Upper lobe of left lung (tissue), 6 donors: ENCODE measurements around the gene MYO3B. TPM values are rescaled to one million over a fixed set of nuclear protein-coding genes. Genes with fewer than 3 reads are reported as not detected.
A peak's percentile ranks its signal among the peaks of the same experiment; 100 is the strongest.

ENCODE experiments used
- ATAC-seq, 2 donors: fragments of 200-7000 bp; cut with Tn5 transposase; one replicate each; pipeline ENCODE4 v1.9.1; 2022; ENCODE audit warnings: mild to moderate bottlenecking in 2 of 2, moderate library complexity in 2 of 2; ENCODE audit not compliant: low FRiP score in 2 of 2
- DNase-seq, 2 donors: peaks; one replicate each; pipeline ENCODE4 v3.0.0-alpha.2; 2019 to 2020
- H3K27ac ChIP-seq, 4 donors: fragments of 200-600 bp; sonication (generic); one replicate each; pipeline ENCODE4 v1.5.1; 2016 to 2019
- H3K27me3 ChIP-seq, 4 donors: fragments of 200-600 bp; sonication (generic); one replicate each; pipeline ENCODE4 v1.5.1; 2017 to 2019
- H3K36me3 ChIP-seq, 4 donors: fragments of 200-600 bp; sonication (generic); one replicate each; pipeline ENCODE4 v1.5.1; 2016 to 2019
- H3K4me1 ChIP-seq, 4 donors: fragments of 200-600 bp; sonication (generic); one replicate each; pipeline ENCODE4 v1.5.1; 2018 to 2019
- H3K4me3 ChIP-seq, 4 donors: fragments of 200-600 bp; sonication (generic); one replicate each; pipeline ENCODE4 v1.5.1; 2017 to 2019; ENCODE audit warnings: mild to moderate bottlenecking in 2 of 4, moderate library complexity in 1 of 4
- H3K9me3 ChIP-seq, 4 donors: fragments of 200-600 bp; sonication (generic); one replicate each; pipeline ENCODE4 v1.5.1; 2018 to 2019
- CTCF ChIP-seq, 6 experiments: fragments of 450-650 bp in 4 of 6; fragments of 200-600 bp in 2 of 6; sonication (generic) in 2 of 6; IDR thresholded peaks; one replicate each; pipeline ENCODE4 v1.5.1; 2016 to 2019; ENCODE audit warnings: antibody characterized with exemption in 6 of 6
- EP300 ChIP-seq, 4 donors: sonication (generic); formaldehyde crosslinking; IDR thresholded peaks; one replicate each; pipeline ENCODE4 v1.5.1; 2017; ENCODE audit warnings: antibody characterized with exemption in 4 of 4, control low read depth in 2 of 4
- POLR2A ChIP-seq, 4 donors: fragments of 450-650 bp; IDR thresholded peaks; one replicate each; pipeline ENCODE4 v1.5.1; 2016 to 2017; ENCODE audit warnings: antibody characterized with exemption in 4 of 4, mild to moderate bottlenecking in 2 of 4
- POLR2AphosphoS5 ChIP-seq, 2 donors: sonication (generic); formaldehyde crosslinking; IDR thresholded peaks; one replicate each; pipeline ENCODE4 v1.5.1; 2017; ENCODE audit warnings: antibody characterized with exemption in 2 of 2
- WGBS, 2 donors: methylation state at CpG; one replicate each; pipeline ENCODE4 v1.1.5; 2017 to 2018; 5-methylcytosine and 5-hydroxymethylcytosine counted together
- total RNA-seq, 6 donors: library from RNA; depleted of rRNA in 4 of 6; stranded (reverse); fragments of >200 nt in 4 of 6; gene quantifications; one replicate each; pipeline versions ENCODE4 v1.1.0 to v1.2.1, GENCODE V29; 2016 to 2021
- donor health status: DM: no; HTN: no; CAD: no; lungs with moderate emphysema.
- donor health status: DM: no; HTN: yes; CAD: no; lungs with severe emphysema.

MYO3B gene
- total RNA-seq, 6 donors from 2014 or later: 0.09 to 0.20 (median 0.13) TPM; not detected in 3

GRCh38 chr2:170359466-170359865, 181.5 kb downstream of the MYO3B start:
- no peak for ATAC-seq
- Histone ChIP-seq H3K9me3 (no peaks in the 10 kb centered on the region), H3K4me1 (no peaks in the 10 kb centered on the region), H3K36me3 (no peaks in the 10 kb centered on the region), H3K27me3 (no peaks in the 10 kb centered on the region), H3K27ac (no peak overlapping the region), H3K4me3 (no peak overlapping the region)
- no peak for DNase-seq
- no peak for TF ChIP-seq EP300 (IDR thresholded peaks at IDR 0.05)
- TF ChIP-seq POLR2A (IDR thresholded peaks at IDR 0.05): no peak
- no peak for TF ChIP-seq CTCF (IDR thresholded peaks at IDR 0.05)
- no peak for TF ChIP-seq POLR2AphosphoS5 (IDR thresholded peaks at IDR 0.05)
- WGBS, 2 donors: 93 to 94% methylated on average over 3 of the region's 3 CpGs

GRCh38 chr2:170360546-170361089, 182.7 kb downstream of the MYO3B start:
- 68 to 70% methylated on average over 3 of the region's 3 CpGs for WGBS, 2 donors

GRCh38 chr2:170361090-170361936, 183.4 kb downstream of the MYO3B start:
- WGBS, 2 donors: 21 to 22% methylated on average over 5 of the region's 5 CpGs
- DNase-seq (peak in 1 of 2 donors; percentile 39), ATAC-seq (peak; percentile 54 to 75)
- no peaks in the 10 kb centered on the region for H3K4me1 ChIP-seq
- TF ChIP-seq EP300 (IDR thresholded peaks at IDR 0.05) (no peak), CTCF (IDR thresholded peaks at IDR 0.05) (peak; percentile 15 to 67 (median 54)), POLR2AphosphoS5 (IDR thresholded peaks at IDR 0.05) (no peak)
- no peak overlapping the region for H3K27ac ChIP-seq
- H3K36me3 ChIP-seq: no peaks in the 10 kb centered on the region
- no peak overlapping the region for H3K4me3 ChIP-seq
- H3K27me3 ChIP-seq: no peaks in the 10 kb centered on the region
- H3K9me3 ChIP-seq: no peaks in the 10 kb centered on the region

More at GRCh38 chr2:170360546-170361089, 182.7 kb downstream of the MYO3B start:
- Histone ChIP-seq H3K27me3 (no peaks in the 10 kb centered on the region), H3K9me3 (no peaks in the 10 kb centered on the region), H3K36me3 (no peaks in the 10 kb centered on the region), H3K4me1 (no peaks in the 10 kb centered on the region), H3K27ac (no peak overlapping the region), H3K4me3 (no peak overlapping the region)
- ATAC-seq (no peak), DNase-seq (no peak)
- TF ChIP-seq POLR2AphosphoS5 (IDR thresholded peaks at IDR 0.05) (no peak), EP300 (IDR thresholded peaks at IDR 0.05) (no peak), POLR2A (IDR thresholded peaks at IDR 0.05) (no peak), CTCF (IDR thresholded peaks at IDR 0.05) (no peak)

GRCh38 chr2:170362313-170362870, 184.4 kb downstream of the MYO3B start:
- TF ChIP-seq POLR2AphosphoS5 (IDR thresholded peaks at IDR 0.05) (no peak), POLR2A (IDR thresholded peaks at IDR 0.05) (no peak), CTCF (IDR thresholded peaks at IDR 0.05) (no peak), EP300 (IDR thresholded peaks at IDR 0.05) (no peak)
- no peaks in the 10 kb centered on the region for H3K36me3 ChIP-seq
- no peaks in the 10 kb centered on the region for H3K4me1 ChIP-seq
- H3K9me3 ChIP-seq: no peaks in the 10 kb centered on the region
- no peak for DNase-seq
- H3K27ac ChIP-seq: no peak overlapping the region
- ATAC-seq: no peak
- WGBS, 2 donors: 63 to 76% methylated on average over 3 of the region's 3 CpGs
- H3K4me3 ChIP-seq: no peak overlapping the region
- no peaks in the 10 kb centered on the region for H3K27me3 ChIP-seq
